Fibroblast of lung (primary cell): ENCODE measurements around the gene BAG1.

ENCODE experiments used
- EZH2 ChIP-seq: IDR thresholded peaks from 2 replicates; pipeline ENCODE4 v1.5.1; 2012; ENCODE audit warnings: low read length, control low read depth, mild to moderate bottlenecking; ENCODE audit errors: missing control alignments
- TF ChIP-seq, protein P1 (sequence below), 2 donors: IDR thresholded peaks in 1 of 2; conservative IDR thresholded peaks in 1 of 2; 1 replicate in 1 of 2; 2 replicates in 1 of 2; pipeline ENCODE4 v1.5.1; 2011 to 2012; ENCODE audit warnings: low read length in 2 of 2, control low read depth in 1 of 2, inconsistent platforms in 1 of 2, low read depth in 1 of 2, mild to moderate bottlenecking in 1 of 2

DNA sequence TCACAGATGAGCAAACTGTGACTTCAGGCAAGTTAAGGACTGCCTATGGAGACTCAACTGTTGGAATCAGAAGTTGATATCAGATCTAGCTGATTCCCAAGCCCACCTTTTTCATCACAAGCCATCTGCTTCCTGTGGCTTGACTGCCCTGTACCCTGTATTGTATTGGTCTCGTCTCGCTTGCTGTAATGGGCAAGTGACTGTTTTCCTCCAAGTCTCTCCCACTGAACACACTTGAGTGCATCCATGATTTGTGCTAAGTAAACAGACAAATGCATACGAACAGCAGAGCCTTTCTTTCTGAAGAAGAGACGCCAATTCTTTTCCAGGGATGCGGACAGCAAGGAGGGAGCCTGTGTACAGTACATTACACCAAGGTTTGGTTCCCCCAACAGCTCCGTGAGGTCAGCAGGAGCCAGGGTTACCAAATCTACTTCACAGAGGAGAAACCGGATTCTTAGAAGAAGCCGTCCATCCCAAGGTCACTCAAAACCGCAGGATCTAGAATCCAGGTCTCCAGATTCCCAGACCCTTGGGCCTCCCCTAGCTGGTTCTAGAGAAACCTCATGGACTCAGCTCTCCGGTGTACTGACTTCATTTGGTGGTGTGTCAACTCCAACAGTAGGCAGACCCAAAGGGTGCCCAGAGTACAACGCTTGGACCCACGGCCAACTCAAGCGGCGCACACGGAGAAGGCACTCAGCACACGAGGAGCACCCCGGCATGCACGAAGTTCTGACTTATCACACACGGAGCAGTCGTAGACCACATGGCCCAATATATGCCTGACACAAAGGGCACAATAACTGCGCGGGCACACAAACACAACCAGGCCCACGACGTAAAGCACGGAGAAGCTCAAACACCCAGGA is 1.1 kb downstream of the BAG1 start:
- TF ChIP-seq, protein P1, sequence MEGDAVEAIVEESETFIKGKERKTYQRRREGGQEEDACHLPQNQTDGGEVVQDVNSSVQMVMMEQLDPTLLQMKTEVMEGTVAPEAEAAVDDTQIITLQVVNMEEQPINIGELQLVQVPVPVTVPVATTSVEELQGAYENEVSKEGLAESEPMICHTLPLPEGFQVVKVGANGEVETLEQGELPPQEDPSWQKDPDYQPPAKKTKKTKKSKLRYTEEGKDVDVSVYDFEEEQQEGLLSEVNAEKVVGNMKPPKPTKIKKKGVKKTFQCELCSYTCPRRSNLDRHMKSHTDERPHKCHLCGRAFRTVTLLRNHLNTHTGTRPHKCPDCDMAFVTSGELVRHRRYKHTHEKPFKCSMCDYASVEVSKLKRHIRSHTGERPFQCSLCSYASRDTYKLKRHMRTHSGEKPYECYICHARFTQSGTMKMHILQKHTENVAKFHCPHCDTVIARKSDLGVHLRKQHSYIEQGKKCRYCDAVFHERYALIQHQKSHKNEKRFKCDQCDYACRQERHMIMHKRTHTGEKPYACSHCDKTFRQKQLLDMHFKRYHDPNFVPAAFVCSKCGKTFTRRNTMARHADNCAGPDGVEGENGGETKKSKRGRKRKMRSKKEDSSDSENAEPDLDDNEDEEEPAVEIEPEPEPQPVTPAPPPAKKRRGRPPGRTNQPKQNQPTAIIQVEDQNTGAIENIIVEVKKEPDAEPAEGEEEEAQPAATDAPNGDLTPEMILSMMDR (conservative IDR thresholded peaks at IDR 0.05 in 1 of 2, IDR thresholded peaks at IDR 0.05 in 1 of 2; ENCODE audit: low read depth in 1 of 2, low read length in 2 of 2), result no peak
- no peak for TF ChIP-seq EZH2
